ENCODE results near the gene RHBDF2.

- TF ChIP-seq CTCF (conservative IDR thresholded peaks at IDR 0.05) (no peak), EZH2 (IDR thresholded peaks at IDR 0.05; ENCODE audit: low read depth) (no peak)
Measured at GRCh38 chr17:76529224-76530094, 28.2 kb upstream of the RHBDF2 start.

All from PC-9 (cell line).